Activated CD4-positive, CD25-positive, alpha-beta regulatory T cell (primary cell): ENCODE measurements around the gene ARAF.
A peak's percentile ranks its signal among the peaks of the same experiment; 100 is the strongest.

Experiments
- DNase-seq, 4 experiments: peaks; one replicate each; lab custom pipeline; 2025; lab: John Stamatoyannopoulos, UW

Gene ARAF

DNA sequence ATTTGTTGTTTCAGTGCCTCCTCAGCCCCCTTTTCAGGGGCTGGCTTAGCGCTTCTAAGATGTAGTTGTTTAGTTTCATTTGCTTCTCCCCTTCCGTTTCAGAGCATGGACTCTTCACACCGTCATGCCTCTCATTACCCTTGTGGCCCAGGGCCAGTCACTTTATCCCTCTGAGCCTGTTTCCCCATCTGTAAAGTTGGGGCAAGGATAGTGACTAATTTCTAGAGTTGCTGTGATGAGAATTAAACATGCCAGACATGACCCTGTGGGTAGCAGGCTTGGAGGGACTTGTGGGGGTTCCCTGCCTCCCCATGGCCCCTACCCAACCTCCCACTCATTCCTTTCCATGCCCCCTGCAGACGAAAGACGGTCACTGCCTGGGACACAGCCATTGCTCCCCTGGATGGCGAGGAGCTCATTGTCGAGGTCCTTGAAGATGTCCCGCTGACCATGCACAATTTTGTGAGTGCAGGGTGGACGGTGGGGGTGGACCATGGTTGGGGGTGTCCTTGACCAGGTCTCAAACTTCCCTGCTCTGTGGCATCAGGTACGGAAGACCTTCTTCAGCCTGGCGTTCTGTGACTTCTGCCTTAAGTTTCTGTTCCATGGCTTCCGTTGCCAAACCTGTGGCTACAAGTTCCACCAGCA, 3.6 kb downstream of the ARAF start:
- DNase-seq: no peak

DNA sequence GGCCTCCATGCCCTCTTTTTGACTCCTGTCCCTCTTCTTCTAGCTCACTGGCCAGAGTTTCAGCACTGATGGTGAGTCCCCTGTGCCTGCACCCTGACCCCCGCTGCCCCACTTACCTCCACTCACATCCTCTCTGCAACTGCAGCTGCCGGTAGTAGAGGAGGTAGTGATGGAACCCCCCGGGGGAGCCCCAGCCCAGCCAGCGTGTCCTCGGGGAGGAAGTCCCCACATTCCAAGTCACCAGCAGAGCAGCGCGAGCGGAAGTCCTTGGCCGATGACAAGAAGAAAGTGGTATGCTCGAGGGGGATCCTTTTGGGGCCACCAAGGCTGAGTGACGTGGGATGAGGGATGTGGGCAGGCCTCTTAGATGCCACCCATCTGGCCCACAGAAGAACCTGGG, 5.8 kb downstream of the ARAF start:
- no peak for DNase-seq

DNA sequence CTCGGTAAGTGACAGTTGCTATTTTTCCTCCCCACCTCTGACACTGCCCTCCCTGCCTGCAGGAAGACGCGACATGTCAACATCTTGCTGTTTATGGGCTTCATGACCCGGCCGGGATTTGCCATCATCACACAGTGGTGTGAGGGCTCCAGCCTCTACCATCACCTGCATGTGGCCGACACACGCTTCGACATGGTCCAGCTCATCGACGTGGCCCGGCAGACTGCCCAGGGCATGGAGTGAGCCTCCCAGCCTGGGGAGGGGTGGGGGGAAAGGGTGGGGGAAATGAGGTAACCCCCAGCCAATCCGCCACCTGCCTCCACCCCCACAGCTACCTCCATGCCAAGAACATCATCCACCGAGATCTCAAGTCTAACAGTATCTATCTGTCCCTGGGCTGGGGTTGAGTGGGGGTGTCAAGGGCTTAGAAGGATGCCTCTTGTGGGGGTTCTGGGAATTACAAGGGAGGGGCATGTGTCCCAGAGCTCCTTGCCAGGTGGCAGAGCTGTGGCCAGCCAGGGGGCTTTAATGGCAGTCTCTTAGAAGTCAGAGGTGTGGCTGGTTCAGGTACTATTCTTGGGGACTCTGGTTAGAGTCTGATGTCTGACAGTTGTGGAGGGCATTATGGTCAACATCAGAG, 7.8 kb downstream of the ARAF start:
- no peak for DNase-seq

DNA sequence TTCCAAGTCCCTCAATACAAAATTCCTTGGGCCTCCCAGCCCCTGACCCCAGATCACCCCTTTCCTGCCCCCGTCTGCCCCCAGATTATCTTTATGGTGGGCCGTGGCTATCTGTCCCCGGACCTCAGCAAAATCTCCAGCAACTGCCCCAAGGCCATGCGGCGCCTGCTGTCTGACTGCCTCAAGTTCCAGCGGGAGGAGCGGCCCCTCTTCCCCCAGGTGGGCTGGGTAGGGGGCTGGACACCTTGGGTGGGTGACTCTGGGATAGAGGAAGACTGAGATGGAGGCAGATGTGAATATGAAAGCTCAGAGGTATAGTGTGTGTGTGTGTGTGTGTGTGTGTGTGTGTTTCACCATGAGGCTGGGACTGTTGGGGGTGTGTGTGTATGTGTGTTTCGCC, 9.8 kb downstream of the ARAF start:
- DNase-seq: no peak

DNA sequence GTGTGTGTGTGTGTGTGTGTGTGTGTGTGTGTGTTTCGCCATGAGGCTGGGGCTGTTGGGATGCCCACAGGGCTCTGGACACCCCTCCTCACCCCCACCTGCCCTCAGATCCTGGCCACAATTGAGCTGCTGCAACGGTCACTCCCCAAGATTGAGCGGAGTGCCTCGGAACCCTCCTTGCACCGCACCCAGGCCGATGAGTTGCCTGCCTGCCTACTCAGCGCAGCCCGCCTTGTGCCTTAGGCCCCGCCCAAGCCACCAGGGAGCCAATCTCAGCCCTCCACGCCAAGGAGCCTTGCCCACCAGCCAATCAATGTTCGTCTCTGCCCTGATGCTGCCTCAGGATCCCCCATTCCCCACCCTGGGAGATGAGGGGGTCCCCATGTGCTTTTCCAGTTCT, 10.2 kb downstream of the ARAF start:
- DNase-seq: no peak

DNA sequence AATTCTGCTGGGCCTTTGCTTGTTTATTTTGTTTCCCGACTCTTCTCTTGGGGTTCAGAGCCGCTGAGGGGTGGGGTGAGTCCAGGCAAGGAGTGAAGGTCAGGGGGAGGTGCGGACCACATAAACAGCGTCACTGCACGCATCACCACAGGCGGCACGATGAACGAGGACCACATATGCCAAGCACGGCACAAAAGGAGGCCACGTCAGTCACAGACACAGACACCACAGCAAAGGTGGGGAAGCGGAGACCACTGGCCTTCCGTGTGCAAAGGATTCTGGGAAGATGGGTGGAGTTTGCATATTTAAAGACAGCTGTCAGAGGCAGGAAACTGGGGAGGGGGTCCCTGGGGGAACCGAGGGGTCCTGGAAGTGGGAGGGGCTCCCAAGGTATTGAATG, 10.9 kb downstream of the ARAF start:
- DNase-seq: no peak

DNA sequence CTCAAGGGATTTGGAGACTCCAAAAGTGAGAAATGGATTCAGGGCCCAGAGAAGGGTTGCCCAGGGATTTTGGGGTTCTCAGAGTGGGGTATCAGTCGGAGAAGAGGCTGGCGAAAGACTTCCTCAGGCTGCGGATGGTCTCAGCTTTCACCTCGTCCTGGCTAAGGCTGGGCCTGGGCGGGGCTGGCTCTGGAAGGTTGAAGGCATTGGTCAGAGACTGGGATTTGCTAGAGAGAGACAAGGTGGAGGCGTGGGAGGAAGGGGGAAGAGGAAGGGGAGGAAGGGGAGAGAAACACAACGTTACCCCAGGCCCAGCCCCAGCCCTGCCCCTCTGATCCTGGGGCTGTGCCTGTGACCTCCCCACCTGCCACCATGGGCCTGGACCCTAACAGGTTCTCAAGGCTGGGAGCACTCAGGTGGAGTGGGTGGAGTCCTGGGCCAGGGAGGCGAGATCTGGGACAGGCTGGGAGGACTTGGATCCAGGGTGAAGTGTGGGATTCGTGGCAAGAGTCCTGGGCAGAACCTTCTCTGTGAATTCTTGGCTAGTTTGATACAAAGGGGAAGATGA, 11.9 kb downstream of the ARAF start:
- no peak for DNase-seq

DNA sequence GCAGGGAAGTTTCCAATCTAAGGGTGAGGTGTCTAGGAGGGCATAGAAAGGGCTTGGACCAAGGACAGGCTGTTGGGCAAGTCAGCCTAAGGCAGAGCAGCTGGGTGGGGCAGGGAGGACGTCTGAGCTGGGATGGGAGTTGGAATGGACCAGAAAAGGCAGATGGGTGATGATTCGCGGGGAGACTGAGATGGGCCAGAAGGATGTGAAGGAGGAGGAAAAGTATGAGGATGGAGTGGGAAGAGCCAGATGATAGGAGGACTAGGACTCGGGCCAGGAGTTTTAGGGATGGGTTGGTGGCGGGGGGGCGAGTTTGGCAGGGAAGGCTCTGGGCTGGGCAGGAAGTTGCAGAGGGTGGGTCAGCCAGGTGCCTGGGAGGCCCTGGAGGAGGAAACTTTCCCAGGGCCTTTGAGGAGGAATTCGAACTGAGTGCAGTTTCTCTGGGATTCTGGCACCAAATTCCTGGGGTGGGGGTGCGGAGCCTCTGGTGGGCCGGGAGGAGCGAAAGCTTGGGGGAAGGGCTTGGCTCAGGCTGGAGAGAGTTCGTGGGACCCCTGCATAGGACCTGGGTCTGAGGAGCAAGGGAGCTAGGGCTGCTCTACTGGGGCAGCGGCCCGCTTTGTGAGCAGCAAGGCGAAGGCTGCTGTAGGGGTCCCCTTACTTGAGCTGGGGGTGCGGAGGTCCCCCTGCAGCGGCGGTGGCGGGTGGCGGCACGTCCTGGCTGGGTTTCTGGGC, 12.5 kb downstream of the ARAF start:
- DNase-seq: no peak

DNA sequence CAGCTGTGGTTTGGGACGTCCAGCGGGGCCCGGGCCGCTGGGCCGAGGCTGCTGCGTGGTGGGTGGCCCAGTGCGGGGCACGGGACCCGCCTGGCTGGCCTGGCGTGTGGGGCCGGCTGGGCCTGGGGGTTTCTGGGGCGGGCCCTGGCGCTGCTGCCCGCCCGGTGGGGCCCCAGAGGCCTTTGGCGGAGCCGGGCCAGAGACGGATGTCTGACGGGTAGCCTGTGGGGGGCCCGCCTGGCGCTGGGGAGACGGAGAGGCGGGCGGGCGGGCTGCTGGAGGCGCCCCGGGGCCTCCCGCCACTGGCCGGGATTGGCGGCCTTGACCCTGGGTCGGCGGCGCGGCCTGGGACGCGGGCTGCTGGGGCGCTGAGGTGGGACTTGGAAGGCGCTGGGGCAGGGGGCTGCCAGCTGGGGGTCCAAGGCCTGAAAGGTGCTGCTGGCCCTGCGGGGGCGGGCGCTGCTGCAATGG, 13.1 kb downstream of the ARAF start:
- DNase-seq: no peak

DNA sequence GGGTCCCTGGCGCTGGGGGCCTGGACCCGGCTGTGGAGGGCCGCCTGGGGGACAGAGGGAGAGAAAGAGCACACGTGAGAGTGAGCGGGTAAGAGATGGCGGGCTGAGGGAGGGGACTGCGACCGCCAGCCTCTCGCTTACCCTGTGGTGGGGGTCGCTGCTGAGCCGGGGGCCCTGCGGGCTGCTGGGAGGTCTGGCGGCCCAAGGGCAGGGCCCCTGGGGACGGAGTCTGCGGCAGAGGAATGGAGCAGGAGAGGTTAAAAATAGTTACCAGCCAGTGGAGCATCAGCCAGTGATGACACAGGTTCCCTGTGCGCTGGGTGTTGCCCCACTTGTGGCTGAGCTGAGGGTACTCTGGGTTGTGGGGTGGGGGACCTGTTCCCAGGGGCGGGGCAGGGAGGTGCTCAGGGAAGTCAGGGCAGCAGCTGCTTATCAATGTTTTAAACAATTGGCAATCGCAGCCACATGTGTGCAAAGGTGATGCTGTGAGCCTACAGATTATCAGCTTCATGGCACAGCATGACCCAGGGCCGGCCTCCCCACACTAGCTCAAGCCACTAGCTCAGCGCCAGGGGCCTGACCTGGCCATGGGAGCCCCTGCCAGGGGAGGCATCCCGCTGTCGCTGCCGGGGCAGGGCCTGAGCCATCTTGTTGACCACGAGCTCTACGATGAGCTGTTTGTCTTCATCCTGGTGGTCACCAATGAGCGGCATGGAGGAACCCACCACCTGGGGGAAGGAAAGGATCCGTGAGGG, 13.7 kb downstream of the ARAF start:
- DNase-seq: no peak

DNA sequence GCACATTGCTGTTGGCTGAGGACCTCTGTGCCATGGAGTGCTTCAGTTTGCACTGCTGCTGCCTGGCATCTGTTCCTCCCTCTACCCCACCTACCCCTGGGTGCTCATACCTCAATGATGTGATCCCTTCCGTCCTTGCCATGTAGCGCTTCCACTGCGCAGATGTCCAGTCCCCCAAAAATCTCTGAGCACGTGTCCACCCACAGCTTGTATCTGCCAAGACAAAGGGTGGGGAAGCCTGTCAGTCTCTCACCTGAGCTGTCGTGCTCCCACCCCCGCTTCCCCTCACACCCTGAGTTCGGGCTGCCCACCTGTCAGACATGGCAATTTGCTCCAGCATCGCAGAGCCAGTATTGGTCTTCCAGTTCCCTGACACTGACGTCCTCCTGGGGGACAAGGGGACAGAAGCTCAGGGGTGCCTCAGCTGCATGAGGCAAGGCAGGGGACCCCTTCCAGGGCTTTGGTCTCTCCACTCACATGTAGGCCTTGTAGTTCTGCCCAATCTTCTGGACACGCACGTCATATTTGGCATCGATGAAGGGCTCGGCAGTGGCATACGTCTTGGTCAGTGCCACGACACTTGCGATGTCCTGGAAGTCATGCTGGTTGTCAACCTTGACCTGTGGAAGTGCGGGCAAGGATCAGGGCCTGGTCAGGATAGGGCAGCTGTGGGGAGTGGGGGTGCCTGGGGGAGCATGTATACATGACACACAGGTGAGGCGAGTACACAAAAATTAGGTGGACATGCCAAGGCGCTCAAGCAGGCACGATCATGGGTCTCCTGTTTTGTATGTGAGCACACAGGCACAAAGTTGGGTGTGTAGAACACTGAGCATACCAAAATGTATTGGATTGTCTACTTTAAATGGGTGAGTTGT, 15.3 kb downstream of the ARAF start:
- DNase-seq: no peak

DNA sequence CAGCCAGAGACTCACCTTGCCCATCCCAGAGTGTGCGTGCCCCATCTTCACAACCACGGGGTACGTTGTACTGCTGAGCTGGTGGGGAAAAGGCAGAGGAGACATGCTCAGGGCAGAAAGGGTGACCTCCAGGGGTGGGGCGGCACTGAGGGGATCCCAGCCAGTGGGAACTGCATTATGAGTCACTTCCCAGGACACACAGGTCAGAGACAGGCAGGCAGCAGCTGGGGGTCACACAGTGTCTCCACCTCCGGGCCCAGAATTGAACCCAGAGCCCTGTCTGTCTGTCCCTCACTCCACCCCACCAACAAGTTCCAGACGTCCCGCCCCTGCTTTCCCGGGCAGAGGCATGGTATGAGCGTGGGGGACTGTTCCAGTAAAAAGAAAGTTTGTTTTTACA, 16.4 kb downstream of the ARAF start:
- no peak for DNase-seq

DNA sequence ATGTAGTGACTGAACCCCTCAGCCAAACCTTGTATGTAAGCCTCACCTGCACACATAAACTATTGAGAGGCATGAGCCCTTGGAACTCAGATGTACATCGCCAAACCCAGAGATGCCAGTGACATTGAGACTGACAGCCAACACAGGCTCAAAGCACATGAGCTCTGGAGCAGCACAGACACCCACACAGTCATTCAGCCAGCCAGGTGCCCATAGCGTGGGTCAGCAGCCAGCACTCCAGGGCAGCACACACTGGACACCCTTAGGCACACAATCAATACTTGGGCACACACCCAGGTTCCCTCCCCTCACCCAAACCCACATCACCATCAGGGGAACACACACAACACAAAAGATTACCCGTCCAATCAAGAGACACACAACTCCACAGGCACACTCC, 16.9 kb downstream of the ARAF start:
- no peak for DNase-seq

DNA sequence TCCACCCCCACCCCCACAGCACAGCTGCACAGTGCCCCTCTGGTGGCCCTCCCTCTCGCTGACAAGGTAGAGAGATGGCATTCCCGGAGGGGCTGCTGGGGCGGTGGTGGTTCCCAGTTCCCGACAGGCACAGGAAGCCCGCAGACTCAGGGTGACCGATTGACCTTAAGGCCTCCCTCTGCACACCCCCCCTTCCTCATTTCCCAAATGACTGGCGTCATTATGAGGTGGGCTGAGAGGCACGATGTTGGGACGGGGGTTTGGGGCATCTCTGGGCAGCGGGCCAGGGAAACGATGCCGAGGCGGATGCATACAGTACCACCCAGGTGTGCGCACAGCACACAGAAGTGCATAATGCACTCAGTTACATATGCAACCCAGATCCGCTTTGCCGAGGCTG, 17.7 kb downstream of the ARAF start:
- no peak for DNase-seq

DNA sequence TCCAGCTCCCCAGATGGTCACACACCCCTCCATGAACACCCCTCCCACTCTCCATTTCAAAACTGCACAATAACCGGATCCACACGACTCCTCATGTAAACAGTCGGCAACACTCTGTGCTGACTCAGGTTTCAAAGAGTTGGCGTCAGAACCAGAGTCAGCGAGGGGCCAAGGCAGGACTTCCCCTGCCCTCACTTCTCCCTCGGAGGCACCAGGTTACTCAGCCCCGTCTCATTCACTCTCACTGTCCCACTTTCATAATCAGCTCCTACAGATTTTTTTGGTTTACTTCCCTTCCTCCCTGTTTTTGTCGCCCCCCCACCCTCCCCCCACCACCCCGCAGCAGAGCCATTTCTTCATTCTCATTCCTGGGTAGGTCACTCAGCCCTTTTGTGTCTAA, 18.5 kb downstream of the ARAF start:
- DNase-seq: no peak

DNA sequence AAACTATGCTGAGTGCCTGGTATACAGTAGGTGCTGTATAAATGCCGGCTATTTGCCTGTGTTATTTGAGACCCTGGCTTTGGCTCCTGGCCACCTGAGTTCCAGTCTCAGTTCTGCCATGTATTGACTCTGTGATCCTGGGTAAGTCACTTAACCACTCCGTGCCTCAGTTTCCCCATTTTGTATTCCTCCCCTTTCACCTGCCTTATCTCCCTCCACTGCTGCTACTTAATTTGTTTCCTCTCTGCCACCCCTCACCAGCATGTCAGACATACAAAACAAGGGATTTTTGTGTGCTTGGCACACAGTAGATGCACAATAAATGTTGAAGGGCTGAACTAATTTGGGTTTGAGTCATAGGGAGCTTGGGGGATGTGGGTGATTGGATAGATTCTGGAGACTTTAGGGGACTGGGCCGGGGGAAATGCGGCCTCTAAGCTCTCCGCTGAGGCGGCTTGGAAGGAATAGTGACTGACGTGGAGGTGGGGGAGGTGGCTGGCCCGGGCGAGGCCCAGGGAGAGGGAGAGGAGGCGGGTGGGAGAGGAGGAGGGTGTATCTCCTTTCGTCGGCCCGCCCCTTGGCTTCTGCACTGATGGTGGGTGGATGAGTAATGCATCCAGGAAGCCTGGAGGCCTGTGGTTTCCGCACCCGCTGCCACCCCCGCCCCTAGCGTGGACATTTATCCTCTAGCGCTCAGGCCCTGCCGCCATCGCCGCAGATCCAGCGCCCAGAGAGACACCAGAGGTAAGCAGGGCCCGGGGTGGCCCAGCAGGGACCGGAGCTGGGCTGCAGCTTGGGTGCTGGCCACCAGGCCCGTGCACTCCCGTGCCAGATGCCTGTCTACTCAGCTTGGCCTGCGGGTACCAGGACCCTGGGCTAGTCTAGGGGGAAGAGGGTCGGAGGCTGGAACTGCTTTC, 21.0 kb downstream of the ARAF start, which contains the start of gene TIMP1:
Gene TIMP1, plus strand, starts transcription at position 706 of the 917 bp plus-strand sequence. CDS start 980 bp downstream, outside the sequence.
- peak; percentile 36 to 57 (median 48) for DNase-seq

DNA sequence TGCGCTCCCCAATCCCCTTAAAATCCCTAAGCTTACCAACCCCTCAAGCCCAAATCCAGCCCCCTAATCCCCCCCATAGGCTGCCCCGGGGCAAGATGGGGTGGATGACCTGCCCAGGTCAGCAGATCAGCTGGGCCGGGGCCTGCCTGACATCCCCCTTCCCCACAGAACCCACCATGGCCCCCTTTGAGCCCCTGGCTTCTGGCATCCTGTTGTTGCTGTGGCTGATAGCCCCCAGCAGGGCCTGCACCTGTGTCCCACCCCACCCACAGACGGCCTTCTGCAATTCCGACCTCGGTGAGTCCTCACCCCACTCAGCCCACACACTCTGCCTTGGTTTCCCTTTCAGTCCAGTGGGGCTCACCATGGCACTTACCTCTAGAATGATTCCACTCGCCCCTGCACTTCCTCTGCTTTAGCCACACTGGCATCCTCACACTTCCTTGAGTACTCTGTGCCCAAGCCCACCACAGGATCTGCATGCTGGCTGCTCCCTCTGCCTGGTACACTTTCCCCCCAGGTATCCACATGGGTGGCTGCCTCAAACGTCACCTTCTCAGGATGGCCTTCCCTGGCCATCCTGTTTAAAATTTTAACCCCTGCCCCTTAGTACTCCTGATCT, 22.3 kb downstream of the ARAF start:
- no peak for DNase-seq

DNA sequence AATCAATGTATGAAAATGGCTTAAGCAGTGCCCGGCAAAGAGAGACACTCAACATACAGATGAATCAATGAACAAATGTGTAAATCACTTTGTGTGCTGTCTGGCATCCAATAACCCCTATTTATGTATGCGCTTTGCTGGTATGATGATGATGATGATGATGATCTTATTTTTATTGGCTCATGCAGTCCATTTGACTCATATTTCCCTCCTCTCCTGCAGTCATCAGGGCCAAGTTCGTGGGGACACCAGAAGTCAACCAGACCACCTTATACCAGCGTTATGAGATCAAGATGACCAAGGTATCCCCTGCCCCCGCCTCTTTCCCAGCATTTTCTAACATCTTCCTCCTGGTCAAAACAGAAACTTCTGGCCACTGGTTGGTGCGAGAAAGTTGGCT, 23.7 kb downstream of the ARAF start:
- DNase-seq: no peak

DNA sequence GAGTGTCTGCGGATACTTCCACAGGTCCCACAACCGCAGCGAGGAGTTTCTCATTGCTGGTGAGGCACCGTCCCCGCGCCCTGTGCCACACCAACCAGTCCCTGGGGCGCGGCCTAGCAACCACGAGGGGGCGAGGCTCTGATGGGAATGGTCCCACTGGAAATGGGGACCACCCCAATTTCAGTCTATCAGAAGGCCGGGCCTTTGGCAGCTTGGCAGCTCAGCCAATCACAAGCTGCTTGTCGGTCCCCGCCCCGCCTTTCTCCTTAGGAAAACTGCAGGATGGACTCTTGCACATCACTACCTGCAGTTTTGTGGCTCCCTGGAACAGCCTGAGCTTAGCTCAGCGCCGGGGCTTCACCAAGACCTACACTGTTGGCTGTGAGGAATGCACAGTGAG, 24.3 kb downstream of the ARAF start:
- no peak for DNase-seq
